HG03575 (cell line): Measurements from ENCODE around the gene MALSU1.

Experiments used
- ATAC-seq: cut with Tn5 transposase; IDR thresholded peaks from one replicate; pipeline ENCODE4 v1.9.1; 2021; ENCODE audit not compliant: unreplicated experiment, insufficient number of reproducible peaks, low FRiP score; ENCODE audit errors: extremely low read depth

The MALSU1 gene

DNA sequence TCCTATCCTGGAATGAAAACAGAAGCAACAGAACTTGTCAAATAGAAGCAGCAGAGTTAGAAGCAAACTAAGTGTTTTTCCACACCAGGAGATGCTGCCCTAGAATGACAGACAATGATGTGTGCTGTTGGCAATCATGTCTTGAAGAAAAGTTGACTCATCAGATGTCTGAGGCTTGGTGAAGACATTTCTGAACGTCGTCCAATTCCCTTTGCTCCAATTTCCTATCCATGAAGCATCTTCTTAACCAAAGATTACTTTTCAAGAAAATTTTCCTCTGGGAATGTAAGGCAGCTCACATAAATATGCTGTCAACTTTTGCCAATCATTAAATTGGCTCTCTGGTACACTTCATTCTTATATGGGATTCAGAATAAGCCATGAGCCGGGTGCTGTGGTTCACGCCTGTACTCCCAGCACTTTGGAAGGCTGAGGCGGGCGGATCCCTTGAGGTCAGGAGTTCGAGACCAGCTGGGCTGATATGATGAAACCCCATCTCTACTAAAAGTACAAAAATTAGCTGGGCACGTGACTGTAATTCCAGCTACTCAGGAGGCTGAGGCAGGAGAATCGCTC, 34.6 kb downstream of the MALSU1 start:
- no peak for ATAC-seq

DNA sequence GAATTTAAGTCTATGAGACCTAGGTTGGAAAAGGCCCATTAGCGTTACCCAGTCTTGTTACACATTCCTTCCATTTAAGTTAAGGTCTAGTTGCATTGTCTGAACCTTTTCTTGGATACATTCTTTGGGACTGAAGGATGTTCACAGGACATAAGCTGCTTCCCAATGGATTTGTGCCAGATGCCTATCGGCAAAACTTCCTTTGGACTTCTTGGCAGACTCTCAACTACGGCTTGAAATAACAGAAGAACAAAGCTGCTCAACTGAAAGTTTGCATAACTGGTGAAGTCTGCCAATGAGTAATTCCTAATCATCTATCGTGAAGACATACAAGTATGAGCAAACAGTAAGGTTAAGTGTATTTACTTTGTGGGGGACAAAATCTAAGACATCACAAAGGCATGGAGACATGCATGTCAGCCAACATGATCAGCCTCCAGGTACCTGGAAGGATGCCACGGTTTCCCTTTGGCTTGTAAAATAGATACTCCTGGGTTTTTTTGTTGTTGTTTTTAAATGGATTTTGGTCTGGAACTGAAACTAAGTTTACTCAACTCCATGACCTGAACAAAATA, 35.4 kb downstream of the MALSU1 start:
- ATAC-seq, result no peak

- ATAC-seq, result no peak
Observed at GRCh38 chr7:23335136-23335535, 36.0 kb downstream of the MALSU1 start.

GRCh38 chr7:23335621-23336020, 36.5 kb downstream of the MALSU1 start:
- ATAC-seq, result no peak

DNA sequence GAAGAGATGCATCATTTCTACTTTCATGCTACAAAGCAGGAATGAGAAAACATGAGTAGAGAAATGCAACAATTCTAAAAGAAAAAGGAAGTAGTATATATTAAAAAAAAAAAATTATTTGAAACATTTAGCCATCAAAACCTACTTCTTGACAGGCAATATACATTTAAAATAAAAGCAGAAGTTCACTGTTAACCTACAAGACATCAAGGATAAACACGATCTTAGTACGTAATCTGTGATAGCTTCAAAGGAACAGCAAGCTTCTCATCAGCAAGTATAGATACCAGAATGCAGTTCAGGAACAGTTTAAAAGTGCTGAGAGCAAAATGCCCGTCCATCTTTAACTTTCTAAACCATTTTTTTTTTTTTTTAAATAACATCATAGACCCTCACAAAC, 36.9 kb downstream of the MALSU1 start:
- no peak for ATAC-seq

GRCh38 chr7:23336799-23337283, 37.7 kb downstream of the MALSU1 start:
- ATAC-seq, result no peak

DNA sequence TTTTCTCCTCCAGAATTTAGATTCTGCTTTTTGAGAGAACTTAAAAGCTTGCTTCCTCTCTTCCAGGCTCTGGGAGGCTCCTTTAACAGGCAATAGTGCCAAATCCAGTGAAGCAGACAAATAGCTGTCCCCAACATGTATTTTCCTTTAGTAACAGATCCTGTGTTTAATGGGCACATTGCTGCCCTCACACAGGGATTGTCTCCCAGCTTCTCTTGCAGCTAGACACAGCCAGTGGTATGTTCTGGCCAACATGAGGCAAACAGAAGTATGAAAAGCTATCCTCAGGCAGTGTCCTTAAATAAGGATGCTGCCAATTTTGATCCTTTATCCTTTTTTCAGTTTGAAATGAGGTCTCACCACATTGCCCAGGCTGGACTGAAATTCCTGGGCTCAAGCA, 38.2 kb downstream of the MALSU1 start:
- ATAC-seq, result no peak

GRCh38 chr7:23338439-23338838, 39.3 kb downstream of the MALSU1 start:
- no peak for ATAC-seq

- no peak for ATAC-seq
Observed at GRCh38 chr7:23338863-23339262, 39.7 kb downstream of the MALSU1 start.

DNA sequence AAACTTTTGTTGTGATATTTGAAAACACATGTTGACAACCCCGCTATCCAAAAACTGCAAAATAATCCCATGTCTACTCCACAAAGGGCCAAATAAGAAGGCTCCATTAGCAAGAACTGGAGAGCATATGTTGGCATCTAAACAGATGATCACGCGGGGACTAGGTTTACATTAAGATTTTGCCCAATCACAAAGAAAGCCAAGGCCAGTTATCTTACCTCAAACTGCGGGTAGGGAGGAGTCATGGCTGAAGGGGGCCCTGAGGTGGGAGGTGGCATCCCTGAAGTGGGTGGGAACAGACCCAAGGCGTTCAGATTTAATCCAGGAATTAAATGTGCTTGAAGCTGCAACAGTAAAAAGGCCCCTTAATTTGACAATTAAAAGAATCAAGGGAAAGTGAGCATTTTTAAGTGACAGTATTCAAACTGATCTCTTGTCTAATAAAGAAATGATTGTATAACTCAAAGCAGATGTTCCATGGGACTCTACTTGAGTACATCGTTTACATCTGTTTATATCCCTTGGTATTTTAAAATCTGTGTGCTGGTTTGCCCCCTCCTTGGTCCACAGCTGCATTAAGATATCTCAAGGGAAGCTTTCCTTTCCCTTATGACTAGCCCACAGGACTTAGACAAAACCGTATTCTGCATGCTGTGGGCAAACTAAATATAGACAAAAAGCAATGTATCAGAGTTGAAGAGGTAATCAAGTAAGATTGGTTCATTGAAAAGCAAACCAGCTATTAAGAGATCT, 42.9 kb downstream of the MALSU1 start:
- ATAC-seq, result no peak

DNA sequence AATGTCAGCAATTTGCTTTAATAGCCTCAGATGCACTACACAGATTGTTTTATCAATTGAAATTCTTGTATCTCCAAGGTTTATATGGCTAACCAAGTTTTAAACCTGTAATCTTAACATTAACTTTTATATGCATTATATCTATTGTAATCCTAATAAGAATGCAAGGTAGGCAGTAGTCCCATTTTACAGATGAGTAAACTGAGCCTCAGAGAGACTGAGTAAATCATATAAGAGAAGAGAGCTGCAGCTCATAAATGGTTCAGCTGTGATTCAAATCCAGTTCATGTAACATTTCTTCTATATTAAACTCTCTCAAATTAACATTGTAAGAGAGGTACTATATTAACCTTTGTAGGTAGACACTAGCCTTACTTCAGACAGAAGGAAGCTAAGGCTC, 44.0 kb downstream of the MALSU1 start:
- ATAC-seq, result no peak

GRCh38 chr7:23343806-23344475, 44.8 kb downstream of the MALSU1 start:
- no peak for ATAC-seq

- ATAC-seq, result no peak
Observed at GRCh38 chr7:23345601-23346000, 46.5 kb downstream of the MALSU1 start.

DNA sequence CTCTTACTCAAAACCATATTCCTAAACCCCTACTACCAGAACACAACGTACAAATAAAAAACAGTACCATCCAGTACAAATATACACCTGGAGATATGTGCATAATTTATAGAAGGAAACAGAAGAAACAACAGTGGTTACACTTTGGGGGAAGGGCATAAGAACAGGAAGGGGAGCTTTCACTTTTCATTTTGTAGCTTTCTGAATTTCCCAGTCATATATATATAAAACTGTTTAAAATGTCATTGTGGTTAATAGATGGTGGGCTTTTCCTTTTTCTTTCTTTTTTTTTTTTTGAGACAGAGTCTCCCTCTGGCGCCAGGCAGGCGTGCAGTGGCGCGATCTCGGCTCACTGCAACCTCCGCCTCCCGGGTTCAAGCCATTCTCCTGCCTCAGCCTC, 47.2 kb downstream of the MALSU1 start:
- no peak for ATAC-seq

- ATAC-seq, result no peak
Observed at GRCh38 chr7:23347033-23347681, 48.0 kb downstream of the MALSU1 start.

GRCh38 chr7:23347682-23348180, 48.6 kb downstream of the MALSU1 start:
- no peak for ATAC-seq

GRCh38 chr7:23349484-23350157, 50.5 kb downstream of the MALSU1 start:
- ATAC-seq, result no peak

DNA sequence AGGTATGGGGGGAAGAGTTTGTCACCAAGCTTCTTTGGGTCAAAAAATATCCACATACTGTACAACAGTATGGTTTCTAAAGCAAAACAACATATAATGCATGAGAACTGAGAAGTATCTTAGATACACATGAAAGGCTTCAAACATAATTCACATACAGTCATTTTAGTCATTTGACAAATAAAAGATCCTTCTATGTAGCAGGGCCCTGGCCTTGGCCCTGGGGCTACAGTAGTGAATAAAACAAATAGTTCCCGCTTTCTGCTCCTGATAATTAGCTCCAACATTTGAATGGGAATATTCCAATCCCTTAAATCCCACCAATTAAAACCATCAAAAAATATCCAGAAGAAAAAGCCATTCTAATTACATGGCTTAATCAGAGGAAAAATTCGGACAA, 51.3 kb downstream of the MALSU1 start:
- no peak for ATAC-seq

GRCh38 chr7:23353172-23353571, 54.0 kb downstream of the MALSU1 start:
- no peak for ATAC-seq
